Fibroblast of skin of abdomen (primary cell): Measurements from ENCODE around the gene TMEM79. TPM values are rescaled to one million over a fixed set of nuclear protein-coding genes. Genes with fewer than 3 reads are reported as not detected.
A peak's percentile ranks its signal among the peaks of the same experiment; 100 is the strongest.

Source experiments
- DNase-seq: peaks from one replicate; pipeline ENCODE4 v3.0.0-alpha.2; 2013
- polyA plus RNA-seq, 2 experiments: library from polyadenylated mRNA; unstranded; fragments of 120-200 nt; gene quantifications; one replicate each; pipeline ENCODE4 v1.2.1, GENCODE V29; 2013; ENCODE audit not compliant: insufficient read length in 2 of 2

Gene TMEM79
- polyA plus RNA-seq (2013, experiment 1 of 2; ENCODE audit: insufficient read length) = 4.8 TPM
- polyA plus RNA-seq (2013, experiment 2 of 2; ENCODE audit: insufficient read length) = 5.0 TPM

- no peak for DNase-seq
Measured at GRCh38 chr1:156284112-156284511, at the start of gene TMEM79. TMEM79 (plus strand) TSS chr1:156284325; CDS start chr1:156285227, 902 bp downstream.

GRCh38 chr1:156236164-156236563 is 48.0 kb upstream of the TMEM79 start:
- no peak for DNase-seq

- no peak for DNase-seq
Measured at GRCh38 chr1:156238248-156238647, 45.9 kb upstream of the TMEM79 start.

- no peak for DNase-seq
Measured at GRCh38 chr1:156241311-156241811, 42.8 kb upstream of the TMEM79 start.

GRCh38 chr1:156241926-156242325 is 42.2 kb upstream of the TMEM79 start, which contains the start of gene BGLAP:
BGLAP (plus strand) TSS chr1:156242184; CDS start chr1:156242232, 48 bp downstream.
- no peak for DNase-seq

GRCh38 chr1:156242738-156243137 is 41.4 kb upstream of the TMEM79 start:
- no peak for DNase-seq

- no peak for DNase-seq
Measured at GRCh38 chr1:156244126-156244525, 40.0 kb upstream of the TMEM79 start.

- no peak for DNase-seq
Measured at GRCh38 chr1:156244712-156245111, 39.4 kb upstream of the TMEM79 start.

- DNase-seq = no peak
Measured at GRCh38 chr1:156245451-156246232, 38.5 kb upstream of the TMEM79 start.

- no peak for DNase-seq
Measured at GRCh38 chr1:156246241-156246780, 37.8 kb upstream of the TMEM79 start.

GRCh38 chr1:156246781-156247459 is 37.2 kb upstream of the TMEM79 start:
- DNase-seq = no peak

- no peak for DNase-seq
Measured at GRCh38 chr1:156247460-156248322, 36.4 kb upstream of the TMEM79 start, which contains the start of gene PAQR6. PAQR6 (minus strand) TSS chr1:156248056; CDS start chr1:156246731, 1,325 bp downstream.

GRCh38 chr1:156248323-156248683 is 35.8 kb upstream of the TMEM79 start:
- DNase-seq = no peak

GRCh38 chr1:156249593-156249992 is 34.5 kb upstream of the TMEM79 start:
- DNase-seq = no peak

- no peak for DNase-seq
Measured at GRCh38 chr1:156251527-156251926, 32.6 kb upstream of the TMEM79 start.

GRCh38 chr1:156253634-156254033 is 30.5 kb upstream of the TMEM79 start:
- no peak for DNase-seq

- DNase-seq = no peak
Measured at GRCh38 chr1:156257711-156258110, 26.4 kb upstream of the TMEM79 start.

- no peak for DNase-seq
Measured at GRCh38 chr1:156258859-156259258, 25.3 kb upstream of the TMEM79 start.

GRCh38 chr1:156259805-156260204 is 24.3 kb upstream of the TMEM79 start:
- no peak for DNase-seq

- no peak for DNase-seq
Measured at GRCh38 chr1:156260896-156261295, 23.2 kb upstream of the TMEM79 start.

- DNase-seq = peak; percentile 78
Measured at GRCh38 chr1:156262461-156263287, 21.5 kb upstream of the TMEM79 start.
